Stimulated activated memory B cell treated with anti-CD40 and anti-IgM and Interleukin-4, amounts not matched to agents 10 μg/mL and 1 μg/mL and 100 μg/mL, for 72 hours (primary cell): ENCODE measurements around the gene MYBPC2.

ENCODE experiments used
- ATAC-seq: fragments of 150-1000 bp; cut with Tn5 transposase; 2 replicates; pipeline ENCODE4 v1.10.0; 2021
- H3K27ac Mint-ChIP-seq: one replicate; pipeline ENCODE4 v1.8.0; 2022; ENCODE audit warnings: mild to moderate bottlenecking, mixed read lengths
- H3K27me3 Mint-ChIP-seq: one replicate; pipeline ENCODE4 v1.8.0; 2022; ENCODE audit warnings: mixed read lengths
- H3K36me3 Mint-ChIP-seq: one replicate; pipeline ENCODE4 v1.8.0; 2022; ENCODE audit warnings: mixed read lengths
- H3K4me1 Mint-ChIP-seq: one replicate; pipeline ENCODE4 v1.8.0; 2022; ENCODE audit warnings: mixed read lengths
- H3K4me3 Mint-ChIP-seq: one replicate; pipeline ENCODE4 v1.8.0; 2022; ENCODE audit warnings: mild to moderate bottlenecking, moderate library complexity, mixed read lengths
- H3K9me3 Mint-ChIP-seq: one replicate; pipeline ENCODE4 v1.8.0; 2022; ENCODE audit warnings: mixed read lengths

MYBPC2 gene

GRCh38 chr19:50514346-50515167 is 81.9 kb downstream of the MYBPC2 start:
- H3K36me3 Mint-ChIP-seq = no peaks in the 10 kb centered on the region
- H3K4me1 Mint-ChIP-seq = peaks cover 17% of the 10 kb centered on the region
- no peak for ATAC-seq
- H3K27ac Mint-ChIP-seq = no peak overlapping the region
- no peak overlapping the region for H3K4me3 Mint-ChIP-seq
- H3K27me3 Mint-ChIP-seq = peaks cover 32% of the 10 kb centered on the region
- H3K9me3 Mint-ChIP-seq = peaks cover 2% of the 10 kb centered on the region

- H3K27ac Mint-ChIP-seq = no peak overlapping the region
- H3K9me3 Mint-ChIP-seq = peaks cover 2% of the 10 kb centered on the region
- peaks cover 17% of the 10 kb centered on the region for H3K4me1 Mint-ChIP-seq
- H3K36me3 Mint-ChIP-seq = no peaks in the 10 kb centered on the region
- H3K4me3 Mint-ChIP-seq = no peak overlapping the region
- no peak for ATAC-seq
- peaks cover 32% of the 10 kb centered on the region for H3K27me3 Mint-ChIP-seq
These were observed 82.5 kb downstream of the MYBPC2 start for GRCh38 chr19:50515168-50515561.
